Neural progenitor cell (in vitro differentiated cells): Measurements from ENCODE around the gene FREM2. TPM values are rescaled to one million over a fixed set of nuclear protein-coding genes. Genes with fewer than 3 reads are reported as not detected.
A peak's percentile ranks its signal among the peaks of the same experiment; 100 is the strongest.

Source experiments
- DNase-seq: peaks from one replicate; pipeline ENCODE4 v3.0.0-alpha.2; 2016; ENCODE audit warnings: low spot score
- H2AFZ ChIP-seq: fragments of 200-600 bp; sonication (generic); replicated peaks from 2 replicates; pipeline ENCODE4 v1.6.1; 2016; ENCODE audit warnings: antibody characterized with exemption
- H3F3A ChIP-seq: fragments of 200-600 bp; sonication (generic); 2 replicates; pipeline ENCODE4 v1.6.1; 2016; ENCODE audit warnings: antibody characterized with exemption, low read depth
- H3K27ac ChIP-seq: fragments of 200-600 bp; sonication (generic); 2 replicates; pipeline ENCODE4 v1.5.1; 2016; ENCODE audit warnings: mild to moderate bottlenecking
- H3K27me3 ChIP-seq: fragments of 200-600 bp; sonication (generic); 2 replicates; pipeline ENCODE4 v1.6.1; 2016; ENCODE audit warnings: mild to moderate bottlenecking, moderate library complexity
- H3K36me3 ChIP-seq: fragments of 200-600 bp; sonication (generic); 2 replicates; pipeline ENCODE4 v1.5.1; 2016
- H3K4me1 ChIP-seq: fragments of 200-600 bp; sonication (generic); 2 replicates; pipeline ENCODE4 v1.6.1; 2016; ENCODE audit warnings: mixed run types
- H3K4me2 ChIP-seq: fragments of 200-600 bp; sonication (generic); 2 replicates; pipeline ENCODE4 v1.6.1; 2016
- H3K4me3 ChIP-seq: fragments of 200-600 bp; sonication (generic); 2 replicates; pipeline ENCODE4 v1.5.1; 2016
- H3K79me2 ChIP-seq: fragments of 200-600 bp; sonication (generic); 2 replicates; pipeline ENCODE4 v1.6.1; 2016; ENCODE audit warnings: low read depth
- H3K9ac ChIP-seq: fragments of 200-600 bp; sonication (generic); 2 replicates; pipeline ENCODE4 v1.6.1; 2016
- H3K9me3 ChIP-seq: fragments of 200-600 bp; sonication (generic); 2 replicates; pipeline ENCODE4 v1.5.1; 2016; ENCODE audit warnings: low read depth
- H4K20me1 ChIP-seq: fragments of 200-600 bp; sonication (generic); 2 replicates; pipeline ENCODE4 v1.6.1; 2016; ENCODE audit warnings: low read depth
- H3K27ac Mint-ChIP-seq: 3 replicates; pipeline ENCODE4 v1.8.0; 2021; ENCODE audit warnings: mixed read lengths
- H3K27me3 Mint-ChIP-seq: 2 replicates; pipeline ENCODE4 v1.8.0; 2022; ENCODE audit warnings: low read depth, mild to moderate bottlenecking, inconsistent platforms, moderate library complexity, mixed read lengths; ENCODE audit not compliant: insufficient read depth
- H3K36me3 Mint-ChIP-seq: 3 replicates; pipeline ENCODE4 v1.8.0; 2021; ENCODE audit warnings: mixed read lengths
- H3K4me1 Mint-ChIP-seq: 3 replicates; pipeline ENCODE4 v1.8.0; 2021; ENCODE audit warnings: mixed read lengths
- H3K4me3 Mint-ChIP-seq: 3 replicates; pipeline ENCODE4 v1.8.0; 2021; ENCODE audit warnings: mild to moderate bottlenecking, moderate library complexity, mixed read lengths
- H3K9me3 Mint-ChIP-seq: 3 replicates; pipeline ENCODE4 v1.8.0; 2020; ENCODE audit warnings: mixed read lengths
- CTCF ChIP-seq: fragments of 200-600 bp; sonication (generic); IDR thresholded peaks from 2 replicates; pipeline ENCODE4 v1.5.1; 2017; ENCODE audit warnings: antibody characterized with exemption, mild to moderate bottlenecking
- EZH2 ChIP-seq: fragments of 200-600 bp; sonication (generic); IDR thresholded peaks from 2 replicates; pipeline ENCODE4 v1.6.1; 2017; ENCODE audit warnings: antibody characterized with exemption, mild to moderate bottlenecking, moderate library complexity
- EZH2phosphoT487 ChIP-seq: fragments of 200-600 bp; sonication (generic); IDR thresholded peaks from 2 replicates; pipeline ENCODE4 v1.6.1; 2017; ENCODE audit warnings: antibody characterized with exemption
- total RNA-seq: library from RNA; depleted of rRNA; stranded (reverse); fragments of >200 nt; gene quantifications from 2 replicates; pipeline ENCODE4 v1.2.3, GENCODE V29; 2015; ENCODE audit warnings: low replicate concordance

The FREM2 gene
- total RNA-seq, 1 donor from 2014 or later = 21.3 TPM

DNA sequence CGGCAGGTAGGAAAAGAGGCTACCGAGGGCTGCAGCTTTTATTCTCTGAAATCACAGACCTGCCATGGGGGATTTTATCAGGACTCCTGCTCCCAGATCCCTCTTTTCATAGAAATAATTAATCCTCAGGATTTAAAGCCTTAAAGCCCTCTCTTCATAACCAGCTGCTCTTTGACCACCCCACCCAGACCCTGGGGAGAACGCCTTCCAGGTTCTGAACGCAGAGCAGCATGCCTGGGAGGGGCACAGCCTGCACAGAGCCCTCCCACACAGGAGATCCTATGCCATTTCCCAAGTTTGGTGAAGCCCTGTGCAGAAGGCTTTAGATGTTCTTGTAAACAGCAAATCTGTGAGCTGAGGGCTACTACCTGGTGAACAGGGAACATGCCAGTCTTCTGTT is 212.7 kb downstream of the FREM2 start:
- no peak overlapping the region for H3K9ac ChIP-seq
- TF ChIP-seq EZH2phosphoT487 (no peak), CTCF (no peak), EZH2 (no peak)
- peaks cover 12% of the 10 kb centered on the region for H3K4me1 Mint-ChIP-seq
- no peak overlapping the region for H3K4me3 Mint-ChIP-seq
- H3K27ac ChIP-seq = no peak overlapping the region
- H3K4me2 ChIP-seq = no peak overlapping the region
- no peaks in the 10 kb centered on the region for H4K20me1 ChIP-seq
- no peaks in the 10 kb centered on the region for H3K9me3 ChIP-seq
- no peaks in the 10 kb centered on the region for H3K36me3 ChIP-seq
- H3K4me1 ChIP-seq = no peaks in the 10 kb centered on the region
- DNase-seq = no peak
- H3K9me3 Mint-ChIP-seq = peaks cover 5% of the 10 kb centered on the region
- H3F3A ChIP-seq = no peaks in the 10 kb centered on the region
- no peaks in the 10 kb centered on the region for H3K27me3 Mint-ChIP-seq
- H3K36me3 Mint-ChIP-seq = no peaks in the 10 kb centered on the region
- H3K27ac Mint-ChIP-seq = no peak overlapping the region
- H2AFZ ChIP-seq = peak overlapping the region; percentile 42
- H3K79me2 ChIP-seq = no peaks in the 10 kb centered on the region
- no peak overlapping the region for H3K4me3 ChIP-seq
- no peaks in the 10 kb centered on the region for H3K27me3 ChIP-seq

DNA sequence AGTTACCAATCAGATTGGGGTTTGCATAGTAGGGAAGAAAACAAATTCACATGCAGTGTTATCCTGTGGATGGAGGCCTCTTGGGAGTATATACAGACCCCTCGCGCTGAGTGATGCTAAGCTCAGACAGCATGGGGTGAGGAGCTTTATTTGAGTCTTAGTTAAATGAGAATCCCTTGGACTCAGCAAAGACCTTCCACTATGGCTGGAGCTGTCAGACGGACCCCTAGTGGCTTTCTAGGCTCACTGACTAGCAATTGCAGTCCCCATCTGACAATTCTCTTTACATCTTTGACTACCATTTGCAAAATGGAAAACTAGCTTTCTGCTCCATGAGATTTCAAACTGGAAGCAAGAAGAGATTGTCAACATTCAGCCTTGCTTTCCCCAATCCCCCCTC is 213.3 kb downstream of the FREM2 start:
- Histone ChIP-seq H3K27ac (no peak overlapping the region), H3K36me3 (no peaks in the 10 kb centered on the region), H3K27me3 (no peaks in the 10 kb centered on the region), H3K4me1 (no peaks in the 10 kb centered on the region), H3K4me2 (no peak overlapping the region), H2AFZ (no peak overlapping the region), H4K20me1 (no peaks in the 10 kb centered on the region), H3K4me3 (no peak overlapping the region), H3K79me2 (no peaks in the 10 kb centered on the region), H3F3A (no peaks in the 10 kb centered on the region), H3K9me3 (no peaks in the 10 kb centered on the region), H3K9ac (no peak overlapping the region)
- TF ChIP-seq EZH2 = no peak
- TF ChIP-seq CTCF = peak; percentile 54
- no peak for TF ChIP-seq EZH2phosphoT487
- Mint-ChIP-seq H3K4me1 (peaks cover 12% of the 10 kb centered on the region), H3K27ac (no peak overlapping the region), H3K27me3 (no peaks in the 10 kb centered on the region), H3K36me3 (no peaks in the 10 kb centered on the region), H3K9me3 (peaks cover 2% of the 10 kb centered on the region), H3K4me3 (no peak overlapping the region)
- peak; percentile 58 for DNase-seq

DNA sequence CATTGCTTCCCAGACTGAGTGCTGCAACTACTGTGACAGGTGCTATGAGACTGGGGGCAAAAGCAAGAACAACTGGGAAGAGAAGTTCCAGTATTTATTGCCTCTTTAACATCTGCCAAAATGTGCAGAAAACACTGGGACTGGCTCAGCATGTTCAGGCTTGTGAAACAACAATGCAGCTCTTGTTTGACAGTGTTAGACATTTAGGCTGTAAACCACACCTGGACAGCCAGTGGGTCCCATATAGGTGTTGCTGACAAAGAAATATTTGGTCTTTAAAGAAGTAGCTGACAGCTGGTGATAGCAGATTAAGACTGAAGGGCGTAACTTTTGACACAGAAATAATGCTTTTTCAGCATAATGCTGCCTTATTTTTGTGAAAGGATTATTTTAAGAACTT is 215.7 kb downstream of the FREM2 start:
- Histone ChIP-seq H3K4me1 (no peaks in the 10 kb centered on the region), H3K27ac (no peak overlapping the region), H3K4me3 (no peak overlapping the region), H3F3A (no peaks in the 10 kb centered on the region), H3K27me3 (no peaks in the 10 kb centered on the region), H2AFZ (no peak overlapping the region), H3K9ac (no peak overlapping the region), H3K9me3 (no peaks in the 10 kb centered on the region), H3K36me3 (no peaks in the 10 kb centered on the region), H3K79me2 (no peaks in the 10 kb centered on the region), H3K4me2 (no peak overlapping the region), H4K20me1 (no peaks in the 10 kb centered on the region)
- Mint-ChIP-seq H3K4me3 (no peak overlapping the region), H3K9me3 (no peaks in the 10 kb centered on the region), H3K27me3 (no peaks in the 10 kb centered on the region), H3K36me3 (no peaks in the 10 kb centered on the region), H3K27ac (no peak overlapping the region), H3K4me1 (peaks cover 12% of the 10 kb centered on the region)
- DNase-seq = no peak
- TF ChIP-seq EZH2phosphoT487 (no peak), EZH2 (no peak), CTCF (no peak)

DNA sequence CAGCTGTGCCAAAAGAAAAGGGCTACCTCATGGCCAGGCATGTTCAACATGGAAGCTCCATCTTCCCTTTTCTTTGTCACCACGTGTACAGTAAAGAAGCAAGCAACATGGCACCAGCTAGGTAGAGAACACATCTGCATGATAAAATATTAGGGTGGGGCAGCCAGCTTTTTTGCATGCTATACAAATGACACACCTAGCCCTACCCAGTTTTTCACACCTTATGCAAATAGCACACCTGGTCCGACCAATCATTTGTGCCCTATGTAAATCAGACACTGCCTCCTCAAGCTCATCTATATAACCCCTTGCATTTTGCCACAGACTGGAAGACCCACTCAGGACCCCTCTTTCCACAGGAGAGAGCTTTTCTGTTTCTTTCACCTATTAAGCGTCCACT is 218.2 kb downstream of the FREM2 start:
- no peaks in the 10 kb centered on the region for H4K20me1 ChIP-seq
- TF ChIP-seq EZH2phosphoT487 = no peak
- H3K27me3 Mint-ChIP-seq = no peaks in the 10 kb centered on the region
- no peaks in the 10 kb centered on the region for H3K4me1 ChIP-seq
- no peaks in the 10 kb centered on the region for H3K36me3 Mint-ChIP-seq
- H3K79me2 ChIP-seq = no peaks in the 10 kb centered on the region
- no peak overlapping the region for H3K27ac Mint-ChIP-seq
- no peaks in the 10 kb centered on the region for H3K9me3 Mint-ChIP-seq
- H3K36me3 ChIP-seq = no peaks in the 10 kb centered on the region
- no peak overlapping the region for H3K27ac ChIP-seq
- H3K4me3 ChIP-seq = no peak overlapping the region
- no peak overlapping the region for H3K4me2 ChIP-seq
- no peaks in the 10 kb centered on the region for H3F3A ChIP-seq
- no peak overlapping the region for H2AFZ ChIP-seq
- no peak overlapping the region for H3K9ac ChIP-seq
- no peaks in the 10 kb centered on the region for H3K27me3 ChIP-seq
- DNase-seq = no peak
- H3K9me3 ChIP-seq = no peaks in the 10 kb centered on the region
- peaks cover 3% of the 10 kb centered on the region for H3K4me1 Mint-ChIP-seq
- H3K4me3 Mint-ChIP-seq = no peak overlapping the region
